H9 (cell line): ENCODE measurements around the gene DNAJA2. TPM values are rescaled to one million over a fixed set of nuclear protein-coding genes. Genes with fewer than 3 reads are reported as not detected.

Experiments used
- DNase-seq: peaks from one replicate; pipeline ENCODE4 v3.0.0-alpha.2; 2017
- H2AFZ ChIP-seq: one replicate; pipeline ENCODE4 v1.6.1; 2013; ENCODE audit warnings: mild to moderate bottlenecking, low read length, control low read depth, moderate library complexity
- H2AK5ac ChIP-seq: 2 replicates; pipeline ENCODE4 v1.6.1; 2013; ENCODE audit warnings: low read length, control low read depth, mixed read lengths; ENCODE audit not compliant: insufficient read length
- H2BK120ac ChIP-seq: one replicate; pipeline ENCODE4 v1.6.1; 2013; ENCODE audit warnings: low read depth, mild to moderate bottlenecking, low read length, control low read depth, inconsistent platforms; ENCODE audit not compliant: poor library complexity, severe bottlenecking
- H2BK12ac ChIP-seq: 2 replicates; pipeline ENCODE4 v1.6.1; 2013; ENCODE audit warnings: low read length, control low read depth, mixed read lengths, low read depth; ENCODE audit not compliant: insufficient read length
- H2BK15ac ChIP-seq: 2 replicates; pipeline ENCODE4 v1.6.1; 2013; ENCODE audit warnings: low read depth, low read length, control low read depth
- H2BK20ac ChIP-seq: one replicate; pipeline ENCODE4 v1.6.1; 2013; ENCODE audit warnings: low read depth, mild to moderate bottlenecking, low read length, control low read depth, inconsistent platforms; ENCODE audit not compliant: poor library complexity, severe bottlenecking
- H2BK5ac ChIP-seq: 2 replicates; pipeline ENCODE4 v1.6.1; 2013; ENCODE audit warnings: low read length, control low read depth, mixed read lengths; ENCODE audit not compliant: insufficient read length
- H3K14ac ChIP-seq: 2 replicates; pipeline ENCODE4 v1.6.1; 2013; ENCODE audit warnings: low read length, control low read depth; ENCODE audit not compliant: insufficient read depth
- H3K18ac ChIP-seq: 2 replicates; pipeline ENCODE4 v1.6.1; 2013; ENCODE audit warnings: low read depth, mild to moderate bottlenecking, mixed read lengths, low read length, control low read depth; ENCODE audit not compliant: insufficient read length
- H3K23ac ChIP-seq: 2 replicates; pipeline ENCODE4 v1.6.1; 2013; ENCODE audit warnings: low read length, control low read depth, mixed read lengths, low read depth; ENCODE audit not compliant: insufficient read length
- H3K23me2 ChIP-seq: 2 replicates; pipeline ENCODE4 v1.6.1; 2013; ENCODE audit warnings: low read depth, mild to moderate bottlenecking, mixed read lengths, low read length, control low read depth; ENCODE audit not compliant: insufficient read length, poor library complexity, severe bottlenecking
- H3K27ac ChIP-seq: 2 replicates; pipeline ENCODE4 v1.5.1; 2013; ENCODE audit warnings: low read length, control low read depth, mixed read lengths, low read depth; ENCODE audit not compliant: insufficient read length
- H3K27me3 ChIP-seq: 2 replicates; pipeline ENCODE4 v1.6.1; 2013; ENCODE audit warnings: low read length, control low read depth, inconsistent platforms; ENCODE audit not compliant: insufficient read depth
- H3K4ac ChIP-seq: 2 replicates; pipeline ENCODE4 v1.6.1; 2013; ENCODE audit warnings: low read depth, mild to moderate bottlenecking, control low read depth, inconsistent platforms, low read length, moderate library complexity
- H3K4me1 ChIP-seq: 2 replicates; pipeline ENCODE4 v1.6.1; 2013; ENCODE audit warnings: low read length, control low read depth, inconsistent platforms; ENCODE audit not compliant: insufficient read depth
- H3K4me2 ChIP-seq: 2 replicates; pipeline ENCODE4 v1.6.1; 2013; ENCODE audit warnings: low read length, control low read depth, mixed read lengths; ENCODE audit not compliant: insufficient read length, insufficient read depth
- H3K56ac ChIP-seq: 2 replicates; pipeline ENCODE4 v1.6.1; 2013; ENCODE audit warnings: low read depth, mild to moderate bottlenecking, mixed read lengths, low read length, control low read depth; ENCODE audit not compliant: insufficient read length
- H3K79me1 ChIP-seq: 2 replicates; pipeline ENCODE4 v1.6.1; 2013; ENCODE audit warnings: low read depth, mild to moderate bottlenecking, moderate library complexity, low read length, control low read depth, inconsistent platforms; ENCODE audit not compliant: insufficient read depth, poor library complexity, severe bottlenecking
- H3K79me2 ChIP-seq: 2 replicates; pipeline ENCODE4 v1.6.1; 2013; ENCODE audit warnings: low read length, control low read depth, inconsistent platforms; ENCODE audit not compliant: insufficient read depth
- H3K9ac ChIP-seq: 2 replicates; pipeline ENCODE4 v1.6.1; 2013; ENCODE audit warnings: low read length, control low read depth, mixed read lengths; ENCODE audit not compliant: insufficient read length; ENCODE audit errors: extremely low read depth
- H3K9me3 ChIP-seq: one replicate; pipeline ENCODE4 v1.6.1; 2013; ENCODE audit warnings: low read depth, low read length, inconsistent platforms; ENCODE audit not compliant: control insufficient read depth
- H3T11ph ChIP-seq: one replicate; pipeline ENCODE4 v1.6.1; 2013; ENCODE audit warnings: mild to moderate bottlenecking, low read length, control low read depth, inconsistent platforms
- H4K20me1 ChIP-seq: one replicate; pipeline ENCODE4 v1.6.1; 2013; ENCODE audit not compliant: control insufficient read depth, insufficient read length, insufficient read depth
- H4K5ac ChIP-seq: 2 replicates; pipeline ENCODE4 v1.6.1; 2013; ENCODE audit warnings: low read depth, mild to moderate bottlenecking, mixed read lengths, low read length, control low read depth; ENCODE audit not compliant: insufficient read length
- H4K8ac ChIP-seq: replicated peaks from 2 replicates; pipeline ENCODE4 v1.6.1; 2013; ENCODE audit warnings: low read length, control low read depth, mixed read lengths, low read depth; ENCODE audit not compliant: insufficient read length
- H4K91ac ChIP-seq: 2 replicates; pipeline ENCODE4 v1.6.1; 2013; ENCODE audit warnings: low read depth, mild to moderate bottlenecking, moderate library complexity, mixed read lengths, low read length, control low read depth; ENCODE audit not compliant: insufficient read length
- H3K27ac Mint-ChIP-seq, 3 experiments: 2 replicates in 2 of 3; 3 replicates in 1 of 3; pipeline ENCODE4 v1.8.0; 2020 to 2021; ENCODE audit warnings: mixed read lengths in 3 of 3, mild to moderate bottlenecking in 1 of 3, moderate library complexity in 1 of 3
- H3K27me3 Mint-ChIP-seq: 2 replicates; pipeline ENCODE4 v1.8.0; 2021; ENCODE audit warnings: low read depth, mild to moderate bottlenecking, moderate library complexity, mixed read lengths
- H3K36me3 Mint-ChIP-seq, 3 experiments: 2 replicates in 2 of 3; 3 replicates in 1 of 3; pipeline ENCODE4 v1.8.0; 2020 to 2021; ENCODE audit warnings: low read depth in 3 of 3, mixed read lengths in 3 of 3; ENCODE audit not compliant: insufficient read depth in 1 of 3
- H3K4me1 Mint-ChIP-seq, 2 experiments: 2 replicates each; pipeline ENCODE4 v1.8.0; 2020; ENCODE audit warnings: mixed read lengths in 2 of 2
- H3K4me3 Mint-ChIP-seq, 2 experiments: 2 replicates in 1 of 2; 3 replicates in 1 of 2; pipeline ENCODE4 v1.8.0; 2020 to 2021; ENCODE audit warnings: mild to moderate bottlenecking in 2 of 2, mixed read lengths in 2 of 2, moderate library complexity in 1 of 2
- H3K9me3 Mint-ChIP-seq, 2 experiments: 2 replicates in 1 of 2; 3 replicates in 1 of 2; pipeline ENCODE4 v1.8.0; 2020; ENCODE audit warnings: mild to moderate bottlenecking in 2 of 2, mixed read lengths in 2 of 2, moderate library complexity in 1 of 2
- WGBS: extraction: QIAGEN DNeasy Blood & Tissue Kit; methylation state at CpG from one replicate; pipeline ENCODE4 v1.1.7; 2013; ENCODE audit warnings: missing lambda C conversion rate, low lambda C conversion rate, mixed read lengths; ENCODE audit not compliant: insufficient read length; ENCODE audit errors: extremely low coverage; 5-methylcytosine and 5-hydroxymethylcytosine counted together
- total RNA-seq: library from RNA; stranded (reverse); gene quantifications from 2 replicates; pipeline ENCODE4 v1.2.1, GENCODE V29; 2021
- TF ChIP-seq, protein P1 (sequence below): fragments of 200-600 bp; sonication (generic); conservative IDR thresholded peaks from 3 replicates; pipeline ENCODE4 v1.8.0; 2021; ENCODE audit warnings: antibody characterized with exemption, mild to moderate bottlenecking

Gene DNAJA2
- total RNA-seq, 1 experiment from 2014 or later: 102 TPM

DNA sequence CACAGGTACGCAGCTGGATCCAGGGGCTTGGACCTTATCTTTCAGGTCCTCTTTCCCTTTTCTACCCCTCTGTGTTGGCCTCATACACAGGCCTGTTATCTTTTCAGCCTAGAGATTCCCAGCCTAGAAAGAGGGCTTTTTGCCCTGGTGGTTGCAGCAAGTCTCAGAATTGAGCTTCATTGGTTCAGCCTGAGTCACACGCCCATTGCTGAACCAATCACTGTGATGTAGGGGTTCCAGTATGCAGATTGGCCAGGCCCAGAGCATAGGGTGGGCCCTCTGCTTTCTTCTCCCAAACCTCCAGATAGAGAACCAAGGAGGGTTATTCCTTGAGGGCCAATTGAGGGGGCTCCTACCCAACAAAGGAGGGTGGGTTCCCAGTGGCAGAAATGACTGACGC is 56.5 kb downstream of the DNAJA2 start:
- Histone ChIP-seq H2BK12ac (no peak overlapping the region), H2BK20ac (no peak overlapping the region), H2BK15ac (no peak overlapping the region), H3K9ac (no peak overlapping the region), H4K91ac (no peak overlapping the region), H3K79me1 (no peaks in the 10 kb centered on the region), H3K9me3 (no peaks in the 10 kb centered on the region), H4K8ac (no peak overlapping the region), H3T11ph (no peak overlapping the region), H2AFZ (no peak overlapping the region), H2BK120ac (no peak overlapping the region), H3K56ac (no peak overlapping the region), H3K4ac (no peak overlapping the region), H3K23ac (no peak overlapping the region), H4K20me1 (no peaks in the 10 kb centered on the region), H3K79me2 (no peaks in the 10 kb centered on the region), H4K5ac (no peak overlapping the region), H3K18ac (no peak overlapping the region), H2AK5ac (no peak overlapping the region), H3K4me1 (no peaks in the 10 kb centered on the region), H3K27ac (no peak overlapping the region), H2BK5ac (no peak overlapping the region), H3K27me3 (no peaks in the 10 kb centered on the region), H3K4me2 (no peak overlapping the region), H3K14ac (no peak overlapping the region), H3K23me2 (no peaks in the 10 kb centered on the region)
- DNase-seq: no peak
- peaks cover 54 to 93% (median 81%) of the 10 kb centered on the region in 3 experiments for H3K36me3 Mint-ChIP-seq
- WGBS: no CpG with 5 or more reads among the region's 3 CpGs
- H3K9me3 Mint-ChIP-seq: no peaks in the 10 kb centered on the region
- peaks cover 2 to 6% of the 10 kb centered on the region in 2 experiments; a peak in 2 of 4 replicates for H3K4me1 Mint-ChIP-seq
- H3K27me3 Mint-ChIP-seq: no peaks in the 10 kb centered on the region
- TF ChIP-seq, protein P1, sequence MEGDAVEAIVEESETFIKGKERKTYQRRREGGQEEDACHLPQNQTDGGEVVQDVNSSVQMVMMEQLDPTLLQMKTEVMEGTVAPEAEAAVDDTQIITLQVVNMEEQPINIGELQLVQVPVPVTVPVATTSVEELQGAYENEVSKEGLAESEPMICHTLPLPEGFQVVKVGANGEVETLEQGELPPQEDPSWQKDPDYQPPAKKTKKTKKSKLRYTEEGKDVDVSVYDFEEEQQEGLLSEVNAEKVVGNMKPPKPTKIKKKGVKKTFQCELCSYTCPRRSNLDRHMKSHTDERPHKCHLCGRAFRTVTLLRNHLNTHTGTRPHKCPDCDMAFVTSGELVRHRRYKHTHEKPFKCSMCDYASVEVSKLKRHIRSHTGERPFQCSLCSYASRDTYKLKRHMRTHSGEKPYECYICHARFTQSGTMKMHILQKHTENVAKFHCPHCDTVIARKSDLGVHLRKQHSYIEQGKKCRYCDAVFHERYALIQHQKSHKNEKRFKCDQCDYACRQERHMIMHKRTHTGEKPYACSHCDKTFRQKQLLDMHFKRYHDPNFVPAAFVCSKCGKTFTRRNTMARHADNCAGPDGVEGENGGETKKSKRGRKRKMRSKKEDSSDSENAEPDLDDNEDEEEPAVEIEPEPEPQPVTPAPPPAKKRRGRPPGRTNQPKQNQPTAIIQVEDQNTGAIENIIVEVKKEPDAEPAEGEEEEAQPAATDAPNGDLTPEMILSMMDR: no peak
- H3K4me3 Mint-ChIP-seq: no peak overlapping the region
- H3K27ac Mint-ChIP-seq: peak overlapping the region in 2 of 3 experiments; percentile 62 to 73; a peak in 1 of 7 replicates
